ENCODE results near the gene C16orf87. TPM values are rescaled to one million over a fixed set of nuclear protein-coding genes. Genes with fewer than 3 reads are reported as not detected.

Gene C16orf87
- total RNA-seq, 1 experiment from 2014 or later = 10.2 TPM

DNA sequence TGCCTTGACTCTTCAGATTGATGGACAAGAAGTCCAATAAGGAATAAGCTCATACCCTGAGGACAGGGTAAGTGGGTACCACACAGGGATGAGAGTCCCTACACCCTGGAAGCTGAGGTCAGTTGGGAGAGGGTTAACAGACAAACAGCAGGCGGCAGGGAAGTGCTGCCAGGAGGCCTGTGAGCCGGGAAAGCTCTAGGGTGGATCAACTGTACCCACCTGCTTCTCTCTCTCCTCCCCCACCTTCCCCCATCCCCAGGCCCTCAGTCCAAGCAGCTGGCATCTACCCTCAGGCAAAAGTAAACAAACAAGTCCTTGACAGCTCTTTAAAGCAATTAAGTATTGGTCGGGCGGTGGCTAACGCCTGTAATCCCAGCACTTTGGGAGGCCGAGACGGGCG, 62.2 kb downstream of the C16orf87 start:
- TF ChIP-seq SIN3A (IDR thresholded peaks at IDR 0.05; ENCODE audit: low read depth) (no peak), SP1 (IDR thresholded peaks at IDR 0.05; ENCODE audit: low read depth) (no peak), POLR2AphosphoS5 (IDR thresholded peaks at IDR 0.05; ENCODE audit: low read depth, low read length) (no peak), TCF7L2 (IDR thresholded peaks at IDR 0.05; ENCODE audit: borderline replicate concordance, extremely low read depth, insufficient read depth, insufficient read length) (no peak), CBX3 (IDR thresholded peaks at IDR 0.05; ENCODE audit: low read depth) (no peak), ZFX (IDR thresholded peaks at IDR 0.05) (no peak), EZH2phosphoT487 (IDR thresholded peaks at IDR 0.05; ENCODE audit: borderline replicate concordance) (no peak), EGR1 (IDR thresholded peaks at IDR 0.05; ENCODE audit: low read depth) (no peak), CTCF (IDR thresholded peaks at IDR 0.05 in 2 of 3, conservative IDR thresholded peaks at IDR 0.05 in 1 of 3; ENCODE audit: borderline replicate concordance in 1 of 3, insufficient read depth in 1 of 3, low read depth in 2 of 3, low read length in 2 of 3) (no peak), CEBPB (IDR thresholded peaks at IDR 0.05; ENCODE audit: low read depth) (no peak), ELF1 (IDR thresholded peaks at IDR 0.05; ENCODE audit: borderline replicate concordance, low read depth) (no peak), FOSL1 (IDR thresholded peaks at IDR 0.05; ENCODE audit: low read depth) (no peak)
- TF ChIP-seq, protein P1, sequence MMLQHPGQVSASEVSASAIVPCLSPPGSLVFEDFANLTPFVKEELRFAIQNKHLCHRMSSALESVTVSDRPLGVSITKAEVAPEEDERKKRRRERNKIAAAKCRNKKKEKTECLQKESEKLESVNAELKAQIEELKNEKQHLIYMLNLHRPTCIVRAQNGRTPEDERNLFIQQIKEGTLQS (IDR thresholded peaks at IDR 0.05) = no peak
- TF ChIP-seq, protein P2, sequence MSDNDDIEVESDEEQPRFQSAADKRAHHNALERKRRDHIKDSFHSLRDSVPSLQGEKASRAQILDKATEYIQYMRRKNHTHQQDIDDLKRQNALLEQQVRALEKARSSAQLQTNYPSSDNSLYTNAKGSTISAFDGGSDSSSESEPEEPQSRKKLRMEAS (IDR thresholded peaks at IDR 0.05) = no peak
- H3K9ac ChIP-seq (ENCODE audit: low read length) = no peak overlapping the region
- H3K9me2 ChIP-seq (ENCODE audit: insufficient read depth) = no peaks in the 10 kb centered on the region
- intact Hi-C loops (cut with micrococcal nuclease) = no loop called here
- DNase-seq (ENCODE audit: low read depth, low spot score) (no peak), ATAC-seq (no peak)
- no peaks in the 10 kb centered on the region for H3K27me3 ChIP-seq (ENCODE audit: insufficient read depth, low read length)
- no peak overlapping the region for H3K4me3 ChIP-seq (replicated peaks in 1 of 2; ENCODE audit: low read depth in 1 of 2, low read length in 2 of 2)
- ChIA-PET CTCF (no interaction called here), POLR2A (no interaction called here), RAD21 (ENCODE audit: low non-redundant PET in 1 of 2, low total read pairs in 2 of 2, uncharacterized antibody in 2 of 2, unreplicated experiment in 2 of 2) (no interaction called here)
- no peaks in the 10 kb centered on the region for H4K20me1 ChIP-seq (ENCODE audit: insufficient read depth)
- H3K79me2 ChIP-seq (ENCODE audit: insufficient read depth, low read length) = no peaks in the 10 kb centered on the region
- no TSS peak for BruUV-seq (replicated peaks)
- H3K4me1 ChIP-seq (ENCODE audit: control insufficient read depth in 1 of 2, insufficient read depth in 2 of 2, low read length in 2 of 2) = no peaks in the 10 kb centered on the region; a peak in 1 of 4 replicates
- no peak overlapping the region for H3K27ac ChIP-seq (ENCODE audit: low read depth, low read length)
- H3K4me2 ChIP-seq (ENCODE audit: low read length) = no peak overlapping the region
- H3K9me3 ChIP-seq (ENCODE audit: control insufficient read depth in 1 of 2, insufficient read depth in 1 of 2, low read depth in 1 of 2, low read length in 2 of 2) = no peaks in the 10 kb centered on the region
- H2AFZ ChIP-seq (ENCODE audit: low read depth, low read length, poor library complexity, severe bottlenecking) = no peak overlapping the region
- no peaks in the 10 kb centered on the region for H3K36me3 ChIP-seq (ENCODE audit: control insufficient read depth in 1 of 2, insufficient read depth in 2 of 2, low read length in 2 of 2)

Data from HCT116 (cell line).